Measurements from ENCODE around the gene ZNF438. TPM values are rescaled to one million over a fixed set of nuclear protein-coding genes. Genes with fewer than 3 reads are reported as not detected.

The ZNF438 gene
- total RNA-seq, 1 donor, result 8.0 TPM

GRCh38 chr10:31010062-31010461 lies 21.6 kb downstream of the ZNF438 start:
- no peak for TF ChIP-seq CTCF (IDR thresholded peaks at IDR 0.05; ENCODE audit: insufficient read depth, low read length)
- DNase-seq (ENCODE audit: low read depth), result no peak
- no peak overlapping the region for H3K4me3 ChIP-seq (ENCODE audit: low read depth, low read length)

- no peak for TF ChIP-seq CTCF (IDR thresholded peaks at IDR 0.05; ENCODE audit: insufficient read depth, low read length)
- H3K4me3 ChIP-seq (ENCODE audit: low read depth, low read length), result no peak overlapping the region
- no peak for DNase-seq (ENCODE audit: low read depth)
These were observed 25.8 kb downstream of the ZNF438 start for GRCh38 chr10:31005895-31006294.

GRCh38 chr10:31004611-31005193 lies 27.0 kb downstream of the ZNF438 start:
- H3K4me3 ChIP-seq (ENCODE audit: low read depth, low read length), result no peak overlapping the region

GRCh38 chr10:31001740-31002139 lies 29.9 kb downstream of the ZNF438 start:
- H3K4me3 ChIP-seq (ENCODE audit: low read depth, low read length), result no peak overlapping the region
- DNase-seq (ENCODE audit: low read depth), result no peak
- TF ChIP-seq CTCF (IDR thresholded peaks at IDR 0.05; ENCODE audit: insufficient read depth, low read length), result no peak

More at GRCh38 chr10:31004611-31005193, 27.0 kb downstream of the ZNF438 start:
- no peak for TF ChIP-seq CTCF (IDR thresholded peaks at IDR 0.05; ENCODE audit: insufficient read depth, low read length)
- DNase-seq (ENCODE audit: low read depth), result peak; percentile 93

GRCh38 chr10:31000867-31001266 lies 30.8 kb downstream of the ZNF438 start:
- no peak for TF ChIP-seq CTCF (IDR thresholded peaks at IDR 0.05; ENCODE audit: insufficient read depth, low read length)
- H3K4me3 ChIP-seq (ENCODE audit: low read depth, low read length), result no peak overlapping the region
- peak; percentile 54 for DNase-seq (ENCODE audit: low read depth)

GRCh38 chr10:31000071-31000782 lies 31.4 kb downstream of the ZNF438 start:
- no peak overlapping the region for H3K4me3 ChIP-seq (ENCODE audit: low read depth, low read length)
- TF ChIP-seq CTCF (IDR thresholded peaks at IDR 0.05; ENCODE audit: insufficient read depth, low read length), result no peak
- DNase-seq (ENCODE audit: low read depth), result no peak
